GM12878 (cell line): ENCODE measurements around the gene SGMS1. TPM values are rescaled to one million over a fixed set of nuclear protein-coding genes. Genes with fewer than 3 reads are reported as not detected.
A peak's percentile ranks its signal among the peaks of the same experiment; 100 is the strongest.

Experiments used
- ATF7 ChIP-seq: fragments of 450-650 bp; IDR thresholded peaks from 2 replicates; pipeline ENCODE4 v1.6.1; 2016; ENCODE audit warnings: low read depth, mild to moderate bottlenecking
- BACH1 ChIP-seq: fragments of 450-650 bp; IDR thresholded peaks from 2 replicates; pipeline ENCODE4 v1.6.1; 2017; ENCODE audit warnings: mild to moderate bottlenecking, borderline replicate concordance
- BHLHE40 ChIP-seq, 2 experiments: fragments of 450-650 bp in 1 of 2; IDR thresholded peaks; 2 replicates each; pipeline ENCODE4 v1.6.1; 2011 to 2017; ENCODE audit warnings: low read depth in 2 of 2, borderline replicate concordance in 1 of 2, improper control_type of control experiment in 1 of 2, low read length in 1 of 2, mild to moderate bottlenecking in 1 of 2
- CREM ChIP-seq: IDR thresholded peaks from 2 replicates; pipeline ENCODE4 v1.6.1; 2014; ENCODE audit warnings: antibody characterized with exemption, low read depth
- EP300 ChIP-seq, 2 experiments: fragments of 150-350 bp in 1 of 2; IDR thresholded peaks; 2 replicates each; pipeline ENCODE4 v1.6.1; 2011 to 2012; ENCODE audit warnings: low read depth in 2 of 2, low read length in 2 of 2, borderline replicate concordance in 1 of 2, improper control_type of control experiment in 1 of 2, inconsistent platforms in 1 of 2; ENCODE audit not compliant: control insufficient read depth in 1 of 2
- FOXM1 ChIP-seq: IDR thresholded peaks from 2 replicates; pipeline ENCODE4 v1.6.1; 2012; ENCODE audit warnings: low read depth, mild to moderate bottlenecking, inconsistent platforms, low read length, moderate library complexity
- GATAD2B ChIP-seq: fragments of 450-650 bp; conservative IDR thresholded peaks from 2 replicates; pipeline ENCODE4 v1.6.1; 2017; ENCODE audit warnings: low read depth, mild to moderate bottlenecking, moderate library complexity
- IKZF1 ChIP-seq: fragments of 450-650 bp; conservative IDR thresholded peaks from 2 replicates; pipeline ENCODE4 v1.6.1; 2017; ENCODE audit warnings: antibody characterized with exemption, mild to moderate bottlenecking
- IKZF2 ChIP-seq, 2 experiments: fragments of 450-650 bp; IDR thresholded peaks; 2 replicates each; pipeline ENCODE4 v1.6.1; 2017; ENCODE audit warnings: mild to moderate bottlenecking in 2 of 2, moderate library complexity in 2 of 2
- KLF5 ChIP-seq: fragments of 450-650 bp; IDR thresholded peaks from 2 replicates; pipeline ENCODE4 v1.6.1; 2014; ENCODE audit warnings: mild to moderate bottlenecking; ENCODE audit not compliant: partially characterized antibody
- MEF2B ChIP-seq: fragments of 450-650 bp; IDR thresholded peaks from 2 replicates; pipeline ENCODE4 v1.6.1; 2018; ENCODE audit warnings: mild to moderate bottlenecking, moderate library complexity; ENCODE audit not compliant: partially characterized antibody, poor library complexity, severe bottlenecking
- NR2C2 ChIP-seq: IDR thresholded peaks from 2 replicates; pipeline ENCODE4 v1.6.1; 2011; ENCODE audit warnings: borderline replicate concordance, low read depth; ENCODE audit not compliant: control insufficient read depth, insufficient read length
- RAD21 ChIP-seq: IDR thresholded peaks from 2 replicates; pipeline ENCODE4 v1.6.1; 2011; ENCODE audit warnings: mild to moderate bottlenecking, low read depth, low read length, moderate library complexity; ENCODE audit not compliant: insufficient read depth
- RUNX3 ChIP-seq: IDR thresholded peaks from 2 replicates; pipeline ENCODE4 v1.6.1; 2012; ENCODE audit warnings: low read length, inconsistent platforms
- SIN3A ChIP-seq: IDR thresholded peaks from 2 replicates; pipeline ENCODE4 v1.6.1; 2012; ENCODE audit warnings: low read depth, low read length, improper control_type of control experiment
- SMAD1 ChIP-seq: fragments of 450-650 bp; IDR thresholded peaks from 2 replicates; pipeline ENCODE4 v1.6.1; 2018; ENCODE audit warnings: mild to moderate bottlenecking, low read depth; ENCODE audit not compliant: partially characterized antibody
- SMARCA5 ChIP-seq: fragments of 450-650 bp; IDR thresholded peaks from 2 replicates; pipeline ENCODE4 v1.6.1; 2017; ENCODE audit warnings: mild to moderate bottlenecking
- ZNF24 ChIP-seq: fragments of 450-650 bp; IDR thresholded peaks from 2 replicates; pipeline ENCODE4 v1.6.1; 2017; ENCODE audit warnings: antibody characterized with exemption, mild to moderate bottlenecking
- ZNF622 ChIP-seq: fragments of 450-650 bp; IDR thresholded peaks from 2 replicates; pipeline ENCODE4 v1.6.1; 2017; ENCODE audit warnings: mild to moderate bottlenecking, inconsistent platforms
- polyA plus RNA-seq, 11 experiments: library from polyadenylated mRNA; depleted of rRNA in 4 of 11; unstranded in 6 of 11; stranded (reverse) in 5 of 11; fragments of >200 nt; fragmentation: Nextera tagmentation in 4 of 11; fragmentation: Illumina TruSeq in 1 of 11; extraction: Ambion mirVana in 4 of 11; extraction: Trizol in 1 of 11; gene quantifications; 1 replicate in 1 of 11; 2 replicates in 10 of 11; pipeline versions ENCODE4 v1.2.1 to v1.2.3, GENCODE V29; 2011 to 2016; ENCODE audit warnings: inconsistent platforms in 2 of 11, missing spikeins in 2 of 11, low read depth in 1 of 11
- total RNA-seq, 4 experiments: library from RNA; depleted of rRNA in 3 of 4; stranded (reverse); fragments of >200 nt in 3 of 4; fragmentation: Illumina TruSeq in 1 of 4; extraction: Trizol in 1 of 4; gene quantifications; 2 replicates each; pipeline versions ENCODE4 v1.2.1 to v1.2.3, GENCODE V29; 2013 to 2021
- TF ChIP-seq, protein P1 (sequence below): fragments of 450-650 bp; IDR thresholded peaks from 2 replicates; pipeline ENCODE4 v1.6.1; 2017; ENCODE audit warnings: antibody characterized with exemption, mild to moderate bottlenecking, moderate library complexity
- TF ChIP-seq, protein P2 (sequence below): fragments of 450-650 bp; IDR thresholded peaks from 2 replicates; pipeline ENCODE4 v1.6.1; 2017; ENCODE audit warnings: borderline replicate concordance
- TF ChIP-seq, protein P3 (sequence below): IDR thresholded peaks from 2 replicates; pipeline ENCODE4 v1.6.1; 2012; ENCODE audit warnings: low read length, inconsistent platforms
- TF ChIP-seq, protein P4 (sequence below): fragments of 450-650 bp; IDR thresholded peaks from 2 replicates; pipeline ENCODE4 v1.6.1; 2014; ENCODE audit warnings: mild to moderate bottlenecking
- TF ChIP-seq, protein P5 (sequence below): IDR thresholded peaks from 2 replicates; pipeline ENCODE4 v1.6.1; 2012; ENCODE audit warnings: low read depth, low read length, improper control_type of control experiment

SGMS1 gene
- total and polyA plus RNA-seq, 10 of the 15 experiments (the other 5 are each of a cell fraction or from before 2014, with no cell fraction given) = 1.4 to 14.5 (median 4.9) TPM

DNA sequence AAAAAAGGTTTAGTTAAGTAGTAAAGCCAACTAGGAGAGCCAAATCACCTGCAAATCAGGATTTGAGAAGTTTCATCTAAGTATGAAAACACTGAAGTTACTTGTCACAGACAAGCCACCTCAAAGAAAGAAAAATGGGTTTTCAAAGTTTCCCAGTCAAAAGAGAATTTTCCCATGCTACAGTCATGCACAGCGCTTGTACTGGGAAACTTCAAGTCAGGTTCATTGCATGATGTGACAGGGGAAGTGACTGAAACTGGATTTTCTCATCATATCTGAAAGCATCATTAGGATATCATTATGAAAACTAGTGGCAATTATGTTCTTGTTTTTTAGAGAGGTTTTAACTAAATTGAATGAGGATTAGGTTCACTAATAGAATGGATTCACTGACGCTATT, 167.0 kb downstream of the SGMS1 start (continued):
- TF ChIP-seq, protein P1, sequence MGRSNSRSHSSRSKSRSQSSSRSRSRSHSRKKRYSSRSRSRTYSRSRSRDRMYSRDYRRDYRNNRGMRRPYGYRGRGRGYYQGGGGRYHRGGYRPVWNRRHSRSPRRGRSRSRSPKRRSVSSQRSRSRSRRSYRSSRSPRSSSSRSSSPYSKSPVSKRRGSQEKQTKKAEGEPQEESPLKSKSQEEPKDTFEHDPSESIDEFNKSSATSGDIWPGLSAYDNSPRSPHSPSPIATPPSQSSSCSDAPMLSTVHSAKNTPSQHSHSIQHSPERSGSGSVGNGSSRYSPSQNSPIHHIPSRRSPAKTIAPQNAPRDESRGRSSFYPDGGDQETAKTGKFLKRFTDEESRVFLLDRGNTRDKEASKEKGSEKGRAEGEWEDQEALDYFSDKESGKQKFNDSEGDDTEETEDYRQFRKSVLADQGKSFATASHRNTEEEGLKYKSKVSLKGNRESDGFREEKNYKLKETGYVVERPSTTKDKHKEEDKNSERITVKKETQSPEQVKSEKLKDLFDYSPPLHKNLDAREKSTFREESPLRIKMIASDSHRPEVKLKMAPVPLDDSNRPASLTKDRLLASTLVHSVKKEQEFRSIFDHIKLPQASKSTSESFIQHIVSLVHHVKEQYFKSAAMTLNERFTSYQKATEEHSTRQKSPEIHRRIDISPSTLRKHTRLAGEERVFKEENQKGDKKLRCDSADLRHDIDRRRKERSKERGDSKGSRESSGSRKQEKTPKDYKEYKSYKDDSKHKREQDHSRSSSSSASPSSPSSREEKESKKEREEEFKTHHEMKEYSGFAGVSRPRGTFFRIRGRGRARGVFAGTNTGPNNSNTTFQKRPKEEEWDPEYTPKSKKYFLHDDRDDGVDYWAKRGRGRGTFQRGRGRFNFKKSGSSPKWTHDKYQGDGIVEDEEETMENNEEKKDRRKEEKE = no peak
- TF ChIP-seq, protein P2, sequence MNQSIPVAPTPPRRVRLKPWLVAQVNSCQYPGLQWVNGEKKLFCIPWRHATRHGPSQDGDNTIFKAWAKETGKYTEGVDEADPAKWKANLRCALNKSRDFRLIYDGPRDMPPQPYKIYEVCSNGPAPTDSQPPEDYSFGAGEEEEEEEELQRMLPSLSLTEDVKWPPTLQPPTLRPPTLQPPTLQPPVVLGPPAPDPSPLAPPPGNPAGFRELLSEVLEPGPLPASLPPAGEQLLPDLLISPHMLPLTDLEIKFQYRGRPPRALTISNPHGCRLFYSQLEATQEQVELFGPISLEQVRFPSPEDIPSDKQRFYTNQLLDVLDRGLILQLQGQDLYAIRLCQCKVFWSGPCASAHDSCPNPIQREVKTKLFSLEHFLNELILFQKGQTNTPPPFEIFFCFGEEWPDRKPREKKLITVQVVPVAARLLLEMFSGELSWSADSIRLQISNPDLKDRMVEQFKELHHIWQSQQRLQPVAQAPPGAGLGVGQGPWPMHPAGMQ = no peak
- TF ChIP-seq EP300 (IDR thresholded peaks at IDR 0.05; ENCODE audit: borderline replicate concordance in 1 of 2, control insufficient read depth in 1 of 2, low read depth in 2 of 2, low read length in 2 of 2) (peak; percentile 37 to 47; a peak in 1 of 4 replicates), SIN3A (no peak), FOXM1 (0 out of 2 replicates have a peak, but pooled peaks have one; percentile 40), BHLHE40 (IDR thresholded peaks at IDR 0.05; ENCODE audit: borderline replicate concordance in 1 of 2, low read depth in 2 of 2, low read length in 1 of 2) (peak in 1 of 2 experiments; percentile 36; a peak in 1 of 4 replicates), IKZF1 (peak; percentile 37), ATF7 (peak; percentile 57), RUNX3 (peak; percentile 54), ZNF24 (0 out of 2 replicates have a peak, but pooled peaks have one; percentile 21), SMAD1 (peak; percentile 90), SMARCA5 (no peak), CREM (no peak), NR2C2 (no peak), BACH1 (peak; percentile 36; the same call in 1 of the 2 replicates), RAD21 (0 out of 2 replicates have a peak, but pooled peaks have one; percentile 2), ZNF622 (no peak), MEF2B (peak; percentile 87), IKZF2 (IDR thresholded peaks at IDR 0.05) (peak; percentile 67 to 80), GATAD2B (peak; percentile 97), KLF5 (no peak)
- TF ChIP-seq, protein P3, sequence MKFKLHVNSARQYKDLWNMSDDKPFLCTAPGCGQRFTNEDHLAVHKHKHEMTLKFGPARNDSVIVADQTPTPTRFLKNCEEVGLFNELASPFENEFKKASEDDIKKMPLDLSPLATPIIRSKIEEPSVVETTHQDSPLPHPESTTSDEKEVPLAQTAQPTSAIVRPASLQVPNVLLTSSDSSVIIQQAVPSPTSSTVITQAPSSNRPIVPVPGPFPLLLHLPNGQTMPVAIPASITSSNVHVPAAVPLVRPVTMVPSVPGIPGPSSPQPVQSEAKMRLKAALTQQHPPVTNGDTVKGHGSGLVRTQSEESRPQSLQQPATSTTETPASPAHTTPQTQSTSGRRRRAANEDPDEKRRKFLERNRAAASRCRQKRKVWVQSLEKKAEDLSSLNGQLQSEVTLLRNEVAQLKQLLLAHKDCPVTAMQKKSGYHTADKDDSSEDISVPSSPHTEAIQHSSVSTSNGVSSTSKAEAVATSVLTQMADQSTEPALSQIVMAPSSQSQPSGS = peak; percentile 99
- TF ChIP-seq, protein P4, sequence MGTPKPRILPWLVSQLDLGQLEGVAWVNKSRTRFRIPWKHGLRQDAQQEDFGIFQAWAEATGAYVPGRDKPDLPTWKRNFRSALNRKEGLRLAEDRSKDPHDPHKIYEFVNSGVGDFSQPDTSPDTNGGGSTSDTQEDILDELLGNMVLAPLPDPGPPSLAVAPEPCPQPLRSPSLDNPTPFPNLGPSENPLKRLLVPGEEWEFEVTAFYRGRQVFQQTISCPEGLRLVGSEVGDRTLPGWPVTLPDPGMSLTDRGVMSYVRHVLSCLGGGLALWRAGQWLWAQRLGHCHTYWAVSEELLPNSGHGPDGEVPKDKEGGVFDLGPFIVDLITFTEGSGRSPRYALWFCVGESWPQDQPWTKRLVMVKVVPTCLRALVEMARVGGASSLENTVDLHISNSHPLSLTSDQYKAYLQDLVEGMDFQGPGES = no peak
- TF ChIP-seq, protein P5, sequence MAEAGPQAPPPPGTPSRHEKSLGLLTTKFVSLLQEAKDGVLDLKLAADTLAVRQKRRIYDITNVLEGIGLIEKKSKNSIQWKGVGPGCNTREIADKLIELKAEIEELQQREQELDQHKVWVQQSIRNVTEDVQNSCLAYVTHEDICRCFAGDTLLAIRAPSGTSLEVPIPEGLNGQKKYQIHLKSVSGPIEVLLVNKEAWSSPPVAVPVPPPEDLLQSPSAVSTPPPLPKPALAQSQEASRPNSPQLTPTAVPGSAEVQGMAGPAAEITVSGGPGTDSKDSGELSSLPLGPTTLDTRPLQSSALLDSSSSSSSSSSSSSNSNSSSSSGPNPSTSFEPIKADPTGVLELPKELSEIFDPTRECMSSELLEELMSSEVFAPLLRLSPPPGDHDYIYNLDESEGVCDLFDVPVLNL = no peak
